DND-41 (cell line): ENCODE results near the gene TNFRSF19.

ENCODE experiments used
- CTCF ChIP-seq: IDR thresholded peaks from 2 replicates; pipeline ENCODE4 v1.5.1; 2012; ENCODE audit warnings: borderline replicate concordance, low read length, moderate library complexity, mild to moderate bottlenecking; ENCODE audit not compliant: poor library complexity, severe bottlenecking; ENCODE audit errors: extremely low read depth
- EZH2 ChIP-seq: IDR thresholded peaks from 3 replicates; pipeline ENCODE4 v1.6.1; 2012; ENCODE audit warnings: borderline replicate concordance, low read depth, mild to moderate bottlenecking, moderate library complexity, low read length, inconsistent platforms; ENCODE audit not compliant: severe bottlenecking

GRCh38 chr13:23552661-23553060 lies 17.6 kb upstream of the TNFRSF19 start:
- no peak for TF ChIP-seq CTCF
- TF ChIP-seq EZH2: no peak
